ENCODE data around the gene KRTAP10-2.

- TF ChIP-seq CTCF (IDR thresholded peaks at IDR 0.05) (no peak), POLR2AphosphoS5 (IDR thresholded peaks at IDR 0.05) (no peak)
These were observed 27.5 kb downstream of the KRTAP10-2 start for GRCh38 chr21:44523567-44524413.
